Tibial nerve (tissue), 4 donors: Measurements from ENCODE around the gene SPATA7. TPM values are rescaled to one million over a fixed set of nuclear protein-coding genes. Genes with fewer than 3 reads are reported as not detected.
"Not testable (repeated sequence)": the region's sequence is repeated elsewhere in the genome, so short reads cannot be mapped to it uniquely, and the experiment has no call there.

Experiments used
- DNase-seq, 2 donors: peaks; one replicate each; pipeline ENCODE4 v3.0.0-alpha.2; 2019; ENCODE audit warnings: low spot score in 2 of 2
- H3K27ac ChIP-seq, 4 donors: fragments of 200-600 bp; sonication (generic) in 3 of 4; one replicate each; pipeline ENCODE4 v1.5.1; 2017 to 2019; ENCODE audit warnings: mild to moderate bottlenecking in 1 of 4
- H3K27me3 ChIP-seq, 2 donors: fragments of 200-600 bp; sonication (generic) in 1 of 2; one replicate each; pipeline versions ENCODE4 v1.5.1 to v1.6.0; 2017 to 2019
- H3K36me3 ChIP-seq, 3 donors: fragments of 200-600 bp; sonication (generic); one replicate each; pipeline ENCODE4 v1.5.1; 2018 to 2019
- H3K4me1 ChIP-seq, 4 donors: fragments of 200-600 bp; sonication (generic) in 3 of 4; one replicate each; pipeline ENCODE4 v1.5.1; 2017 to 2019
- H3K4me3 ChIP-seq, 4 donors: fragments of 200-600 bp; sonication (generic) in 3 of 4; one replicate each; pipeline ENCODE4 v1.5.1; 2017 to 2019; ENCODE audit warnings: mild to moderate bottlenecking in 1 of 4, moderate library complexity in 1 of 4
- H3K9me3 ChIP-seq, 4 donors: fragments of 200-600 bp; sonication (generic) in 3 of 4; one replicate each; pipeline ENCODE4 v1.5.1; 2017 to 2019
- EP300 ChIP-seq, 2 donors: sonication (generic); formaldehyde crosslinking; IDR thresholded peaks; one replicate each; pipeline ENCODE4 v1.6.1; 2017; ENCODE audit warnings: antibody characterized with exemption in 2 of 2, mild to moderate bottlenecking in 1 of 2
- POLR2A ChIP-seq, 2 donors: fragments of 450-650 bp; IDR thresholded peaks; one replicate each; pipeline ENCODE4 v1.6.1; 2017; ENCODE audit warnings: antibody characterized with exemption in 2 of 2, mild to moderate bottlenecking in 2 of 2, moderate library complexity in 2 of 2
- WGBS, 2 donors: methylation state at CpG; one replicate each; pipeline ENCODE4 v1.1.5; 2018; 5-methylcytosine and 5-hydroxymethylcytosine counted together
- total RNA-seq, 4 donors: library from RNA; depleted of rRNA; stranded (reverse); fragments of >200 nt; gene quantifications; one replicate each; pipeline ENCODE4 v1.1.0, GENCODE V29; 2016
- TF ChIP-seq, protein P1 (sequence below), 5 experiments: fragments of 200-600 bp in 3 of 5; fragments of 450-650 bp in 2 of 5; sonication (generic) in 3 of 5; IDR thresholded peaks; one replicate each; pipeline ENCODE4 v1.5.1; 2016 to 2019; ENCODE audit warnings: antibody characterized with exemption in 5 of 5, mild to moderate bottlenecking in 3 of 5, moderate library complexity in 2 of 5

Gene SPATA7
- total RNA-seq, 4 donors from 2014 or later, result 12.3 to 31.6 (median 20.3) TPM

DNA sequence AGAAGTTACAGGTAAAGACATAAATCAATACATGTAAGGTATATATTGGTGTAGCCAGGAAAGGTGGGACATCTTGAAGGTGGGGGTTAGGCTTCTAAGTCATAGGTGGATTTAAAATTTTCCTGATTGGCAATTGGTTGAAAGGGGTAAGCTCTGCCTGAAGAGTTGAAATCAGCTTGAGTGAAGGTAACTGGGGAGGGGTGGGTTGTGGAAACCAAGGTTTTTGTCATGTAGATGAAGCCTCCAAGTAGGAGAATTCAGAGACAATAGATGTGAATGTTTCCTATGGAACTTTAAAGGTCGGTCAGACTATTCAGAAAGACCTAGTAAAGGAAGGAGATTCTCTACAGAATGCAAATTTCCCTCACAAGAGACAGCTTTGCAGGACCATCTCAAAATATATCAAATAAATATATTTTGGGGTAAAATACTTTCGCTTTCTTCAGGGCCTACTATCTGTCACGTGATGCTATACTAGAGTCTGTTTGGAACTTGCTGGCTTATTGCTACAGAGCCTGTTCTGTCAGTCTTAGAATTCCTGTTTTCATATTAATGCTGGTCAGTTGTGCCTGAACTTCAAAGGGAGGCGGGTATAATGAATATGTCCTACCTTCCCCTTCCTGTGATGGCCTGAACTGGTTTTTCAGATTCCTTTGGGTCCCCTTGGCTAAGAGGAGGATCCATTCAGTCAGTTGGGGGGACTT lies 20.6 kb upstream of the SPATA7 start:
- H3K27ac ChIP-seq, result no peak overlapping the region
- no peak overlapping the region for H3K4me3 ChIP-seq
- H3K27me3 ChIP-seq, result no peaks in the 10 kb centered on the region
- no peak for DNase-seq
- TF ChIP-seq POLR2A (IDR thresholded peaks at IDR 0.05), result no peak
- TF ChIP-seq, protein P1, sequence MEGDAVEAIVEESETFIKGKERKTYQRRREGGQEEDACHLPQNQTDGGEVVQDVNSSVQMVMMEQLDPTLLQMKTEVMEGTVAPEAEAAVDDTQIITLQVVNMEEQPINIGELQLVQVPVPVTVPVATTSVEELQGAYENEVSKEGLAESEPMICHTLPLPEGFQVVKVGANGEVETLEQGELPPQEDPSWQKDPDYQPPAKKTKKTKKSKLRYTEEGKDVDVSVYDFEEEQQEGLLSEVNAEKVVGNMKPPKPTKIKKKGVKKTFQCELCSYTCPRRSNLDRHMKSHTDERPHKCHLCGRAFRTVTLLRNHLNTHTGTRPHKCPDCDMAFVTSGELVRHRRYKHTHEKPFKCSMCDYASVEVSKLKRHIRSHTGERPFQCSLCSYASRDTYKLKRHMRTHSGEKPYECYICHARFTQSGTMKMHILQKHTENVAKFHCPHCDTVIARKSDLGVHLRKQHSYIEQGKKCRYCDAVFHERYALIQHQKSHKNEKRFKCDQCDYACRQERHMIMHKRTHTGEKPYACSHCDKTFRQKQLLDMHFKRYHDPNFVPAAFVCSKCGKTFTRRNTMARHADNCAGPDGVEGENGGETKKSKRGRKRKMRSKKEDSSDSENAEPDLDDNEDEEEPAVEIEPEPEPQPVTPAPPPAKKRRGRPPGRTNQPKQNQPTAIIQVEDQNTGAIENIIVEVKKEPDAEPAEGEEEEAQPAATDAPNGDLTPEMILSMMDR (IDR thresholded peaks at IDR 0.05), result no peak
- no peak for TF ChIP-seq EP300 (IDR thresholded peaks at IDR 0.05)
- WGBS, 2 donors, result 67 to 69% methylated on average over 4 of the region's 4 CpGs
- no peaks in the 10 kb centered on the region for H3K36me3 ChIP-seq
- no peaks in the 10 kb centered on the region for H3K4me1 ChIP-seq
- no peaks in the 10 kb centered on the region for H3K9me3 ChIP-seq

DNA sequence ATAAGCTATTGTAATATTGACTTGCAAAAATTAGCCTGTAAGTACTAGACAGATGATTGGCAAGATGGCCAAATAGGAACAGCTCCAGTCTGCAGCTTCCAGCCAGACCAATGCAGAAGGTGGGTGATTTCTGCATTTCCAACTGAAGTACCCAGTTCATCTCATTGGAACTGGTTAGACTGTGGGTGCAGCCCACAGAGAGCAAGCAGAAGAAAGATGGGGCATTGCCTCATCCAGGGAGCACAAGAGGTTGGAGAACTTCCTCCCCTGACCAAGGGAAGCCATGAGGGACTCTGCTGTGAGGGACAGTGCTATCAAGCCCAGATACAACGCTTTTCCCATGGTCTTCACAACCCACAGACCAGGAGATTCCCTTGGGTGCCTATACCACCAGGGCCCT lies 16.0 kb upstream of the SPATA7 start:
- Histone ChIP-seq H3K4me1 (no peaks in the 10 kb centered on the region), H3K36me3 (no peaks in the 10 kb centered on the region), H3K4me3 (no peak overlapping the region), H3K9me3 (peaks cover 0 to 2% (median 0%) of the 10 kb centered on the region in 4 donors), H3K27me3 (no peaks in the 10 kb centered on the region), H3K27ac (no peak overlapping the region)
- WGBS, 2 donors, result 50 to 64% methylated on average over 1 of the region's 1 CpG
- no peak for DNase-seq
- no peak for TF ChIP-seq EP300 (IDR thresholded peaks at IDR 0.05)
- TF ChIP-seq, protein P1 (IDR thresholded peaks at IDR 0.05), result no peak
- TF ChIP-seq POLR2A (IDR thresholded peaks at IDR 0.05), result no peak

DNA sequence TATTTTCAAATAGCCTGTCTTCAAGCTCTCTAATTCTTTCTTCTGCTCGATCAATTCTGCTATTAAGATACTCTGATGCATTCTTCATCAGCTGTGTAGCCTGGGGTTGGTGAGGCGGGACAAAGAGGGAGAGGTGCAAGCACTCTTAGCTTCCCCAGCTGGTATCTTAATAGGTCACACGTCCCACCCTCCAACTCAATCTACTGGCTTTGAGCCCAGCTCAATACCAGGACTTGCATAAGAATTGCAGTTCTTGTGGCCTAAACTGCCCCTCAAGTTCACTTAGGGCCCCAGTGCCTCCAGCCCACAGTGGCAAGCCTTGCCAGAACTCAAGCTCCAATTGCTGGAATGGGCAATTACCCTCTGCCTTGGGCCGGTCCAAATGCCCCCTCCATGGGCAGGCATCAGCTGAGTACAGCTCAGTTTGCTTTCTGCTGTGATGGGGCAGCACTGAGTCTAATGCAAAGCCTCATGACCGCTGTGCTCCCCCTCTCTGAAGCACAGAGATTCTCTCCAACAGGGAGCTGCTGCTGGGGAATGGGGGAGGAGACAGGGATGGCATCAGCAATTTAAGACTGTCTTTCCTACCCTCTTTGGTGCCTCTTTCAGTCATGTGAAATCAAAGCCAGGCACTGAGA lies 5.6 kb upstream of the SPATA7 start:
- peaks cover 0 to 5% (median 0%) of the 10 kb centered on the region in 4 donors for H3K4me1 ChIP-seq
- no peaks in the 10 kb centered on the region for H3K36me3 ChIP-seq
- no peaks in the 10 kb centered on the region for H3K27me3 ChIP-seq
- no peak overlapping the region for H3K4me3 ChIP-seq
- WGBS, 2 donors, result 71 to 72% methylated on average over 5 of the region's 5 CpGs
- H3K9me3 ChIP-seq, result peaks cover 0 to 16% (median 0%) of the 10 kb centered on the region in 4 donors
- DNase-seq, result no peak
- TF ChIP-seq EP300 (IDR thresholded peaks at IDR 0.05) (no peak), POLR2A (IDR thresholded peaks at IDR 0.05) (no peak)
- TF ChIP-seq, protein P1 (IDR thresholded peaks at IDR 0.05), result no peak
- no peak overlapping the region for H3K27ac ChIP-seq

DNA sequence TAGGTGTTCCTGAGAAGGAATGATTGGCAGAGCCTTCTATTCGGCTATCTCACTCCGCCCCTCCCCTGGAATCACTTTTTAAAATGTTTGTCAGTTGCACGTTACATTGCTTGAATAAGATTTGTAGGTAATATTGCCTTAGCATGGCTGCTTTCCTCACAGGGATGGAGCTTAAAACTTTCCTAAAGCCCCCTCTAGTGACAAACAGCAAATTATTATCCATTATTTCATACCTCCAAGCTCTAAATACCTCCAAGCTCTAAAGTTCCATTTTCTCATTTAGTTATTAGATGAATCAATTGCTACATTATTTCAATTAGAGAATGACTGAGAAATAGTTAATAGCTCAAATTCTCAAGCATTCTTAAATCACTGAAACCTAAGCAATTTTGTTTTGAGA lies 5.1 kb upstream of the SPATA7 start:
- H3K27ac ChIP-seq, result no peak overlapping the region
- no peaks in the 10 kb centered on the region for H3K36me3 ChIP-seq
- 50 to 59% methylated on average over 3 of the region's 3 CpGs for WGBS, 2 donors
- no peak overlapping the region for H3K4me3 ChIP-seq
- no peaks in the 10 kb centered on the region for H3K27me3 ChIP-seq
- no peak for DNase-seq
- TF ChIP-seq EP300 (IDR thresholded peaks at IDR 0.05) (no peak), POLR2A (IDR thresholded peaks at IDR 0.05) (no peak)
- TF ChIP-seq, protein P1 (IDR thresholded peaks at IDR 0.05), result no peak
- H3K9me3 ChIP-seq, result peaks cover 0 to 11% (median 0%) of the 10 kb centered on the region in 4 donors
- peaks cover 0 to 5% (median 0%) of the 10 kb centered on the region in 4 donors for H3K4me1 ChIP-seq

DNA sequence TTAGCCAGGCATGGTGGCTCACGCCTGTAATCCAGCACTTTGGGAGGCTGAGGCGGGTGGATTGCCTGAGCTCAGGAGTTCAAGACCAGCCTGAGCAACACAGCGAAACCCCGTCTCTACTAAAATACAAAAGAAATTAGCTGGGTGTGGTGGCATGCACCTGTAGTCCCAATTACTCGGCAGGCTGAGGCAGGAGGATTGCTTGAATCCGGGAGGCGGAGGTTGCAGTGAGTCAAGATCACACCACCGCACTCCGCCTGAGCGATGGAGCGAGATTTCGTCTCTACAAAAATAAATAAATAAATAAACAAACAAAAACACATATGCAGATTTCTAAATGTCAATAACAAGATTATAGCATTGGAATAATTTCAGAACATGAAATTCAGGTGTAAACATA lies 3.8 kb upstream of the SPATA7 start:
- WGBS, 2 donors, result 93 to 95% methylated on average over 12 of the region's 12 CpGs
- not testable (repeated sequence) for H3K27ac ChIP-seq, H3K36me3 ChIP-seq, H3K4me3 ChIP-seq, H3K27me3 ChIP-seq, DNase-seq, H3K9me3 ChIP-seq
- H3K4me1 ChIP-seq, result peaks cover 0 to 13% (median under 1%) of the 10 kb centered on the region in 4 donors
